Measurements from ENCODE around the gene FAM43A. TPM values are rescaled to one million over a fixed set of nuclear protein-coding genes. Genes with fewer than 3 reads are reported as not detected.

FAM43A gene
- total RNA-seq, 1 donor from 2014 or later, result 18.0 TPM

GRCh38 chr3:194713299-194714136 is 27.8 kb downstream of the FAM43A start:
- no peaks in the 10 kb centered on the region for H3K27me3 ChIP-seq (ENCODE audit: low read depth)
- H3K36me3 ChIP-seq, result no peaks in the 10 kb centered on the region
- H3K27ac ChIP-seq (replicated peaks), result no peak overlapping the region
- peaks cover 13% of the 10 kb centered on the region for H3K4me1 ChIP-seq
- H3K4me3 ChIP-seq, result no peak overlapping the region
- no peak for TF ChIP-seq CTCF (IDR thresholded peaks at IDR 0.05; ENCODE audit: borderline replicate concordance)
- no peak for DNase-seq
- intact Hi-C loops (cut with micrococcal nuclease), result no loop called here
- H3K9me3 ChIP-seq (replicated peaks), result no peaks in the 10 kb centered on the region

GRCh38 chr3:194714137-194714455 is 28.4 kb downstream of the FAM43A start:
- no peak for TF ChIP-seq CTCF (IDR thresholded peaks at IDR 0.05; ENCODE audit: borderline replicate concordance)
- Histone ChIP-seq H3K27ac (replicated peaks) (no peak overlapping the region), H3K27me3 (ENCODE audit: low read depth) (no peaks in the 10 kb centered on the region), H3K9me3 (replicated peaks) (no peaks in the 10 kb centered on the region), H3K4me1 (peaks cover 13% of the 10 kb centered on the region), H3K36me3 (no peaks in the 10 kb centered on the region), H3K4me3 (no peak overlapping the region)
- DNase-seq, result no peak
- intact Hi-C loops (cut with micrococcal nuclease), result no loop called here

- Histone ChIP-seq H3K27ac (replicated peaks) (no peak overlapping the region), H3K4me1 (peaks cover 13% of the 10 kb centered on the region), H3K9me3 (replicated peaks) (no peaks in the 10 kb centered on the region), H3K36me3 (no peaks in the 10 kb centered on the region), H3K4me3 (no peak overlapping the region), H3K27me3 (ENCODE audit: low read depth) (no peaks in the 10 kb centered on the region)
- no peak for TF ChIP-seq CTCF (IDR thresholded peaks at IDR 0.05; ENCODE audit: borderline replicate concordance)
- intact Hi-C loops (cut with micrococcal nuclease), result no loop called here
- no peak for DNase-seq
Observed at GRCh38 chr3:194714564-194714963, 28.9 kb downstream of the FAM43A start.

GRCh38 chr3:194715022-194715800 is 29.5 kb downstream of the FAM43A start:
- no peak overlapping the region for H3K27ac ChIP-seq (replicated peaks)
- no peaks in the 10 kb centered on the region for H3K27me3 ChIP-seq (ENCODE audit: low read depth)
- peaks cover 13% of the 10 kb centered on the region for H3K4me1 ChIP-seq
- intact Hi-C loops (cut with micrococcal nuclease), result no loop called here
- no peak for TF ChIP-seq CTCF (IDR thresholded peaks at IDR 0.05; ENCODE audit: borderline replicate concordance)
- no peaks in the 10 kb centered on the region for H3K36me3 ChIP-seq
- no peak for DNase-seq
- H3K4me3 ChIP-seq, result no peak overlapping the region
- no peaks in the 10 kb centered on the region for H3K9me3 ChIP-seq (replicated peaks)

GRCh38 chr3:194718079-194718478 is 32.4 kb downstream of the FAM43A start:
- H3K36me3 ChIP-seq, result no peaks in the 10 kb centered on the region
- H3K4me1 ChIP-seq, result no peaks in the 10 kb centered on the region
- H3K4me3 ChIP-seq, result no peak overlapping the region
- DNase-seq, result no peak
- H3K27me3 ChIP-seq (ENCODE audit: low read depth), result no peaks in the 10 kb centered on the region
- intact Hi-C loops (cut with micrococcal nuclease), result no loop called here
- no peaks in the 10 kb centered on the region for H3K9me3 ChIP-seq (replicated peaks)
- TF ChIP-seq CTCF (IDR thresholded peaks at IDR 0.05; ENCODE audit: borderline replicate concordance), result no peak
- no peak overlapping the region for H3K27ac ChIP-seq (replicated peaks)
